GM19351 (cell line): ENCODE measurements around the gene MIA2.

Experiments used
- ATAC-seq: cut with Tn5 transposase; IDR thresholded peaks from one replicate; pipeline ENCODE4 v1.9.1; 2021; ENCODE audit warnings: mild to moderate bottlenecking, moderate library complexity; ENCODE audit not compliant: unreplicated experiment

Gene MIA2

DNA sequence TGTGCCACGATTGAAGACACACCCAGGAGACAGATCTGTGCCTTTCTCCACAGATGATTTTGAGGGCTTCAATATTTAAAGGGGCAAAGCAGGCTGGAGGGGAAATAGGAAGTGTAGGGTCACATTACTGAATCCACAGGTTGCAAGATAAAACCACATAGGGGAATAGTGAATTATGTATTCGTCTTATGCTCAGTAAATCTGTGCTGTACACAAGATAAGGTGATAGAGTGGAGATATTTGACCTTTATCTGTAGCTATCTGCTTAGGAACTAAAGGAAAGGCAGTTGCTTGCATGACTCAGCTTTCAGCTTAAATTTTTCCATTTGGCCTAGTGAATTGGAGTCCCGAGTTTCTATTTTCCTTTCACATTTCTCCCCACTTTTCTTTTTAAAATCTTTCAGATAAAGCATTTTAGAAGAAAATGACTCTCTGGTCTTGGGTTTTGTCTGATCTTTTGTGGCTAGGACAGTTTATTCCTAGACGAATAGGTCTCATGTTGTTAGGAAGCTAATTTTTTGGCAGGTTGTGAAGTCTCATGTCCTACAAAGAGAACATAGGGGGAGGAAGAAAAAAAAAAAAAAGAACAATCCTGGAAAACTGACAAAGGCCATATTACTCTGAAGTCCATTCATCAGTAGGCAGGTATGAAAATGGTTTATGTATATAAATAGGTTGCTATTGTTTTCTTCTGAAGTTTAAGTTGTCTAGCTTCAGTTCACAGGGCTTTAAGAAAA lies 143.1 kb downstream of the MIA2 start:
- ATAC-seq, result no peak

- ATAC-seq, result no peak
These were observed 147.7 kb downstream of the MIA2 start for GRCh38 chr14:39381366-39381765.

DNA sequence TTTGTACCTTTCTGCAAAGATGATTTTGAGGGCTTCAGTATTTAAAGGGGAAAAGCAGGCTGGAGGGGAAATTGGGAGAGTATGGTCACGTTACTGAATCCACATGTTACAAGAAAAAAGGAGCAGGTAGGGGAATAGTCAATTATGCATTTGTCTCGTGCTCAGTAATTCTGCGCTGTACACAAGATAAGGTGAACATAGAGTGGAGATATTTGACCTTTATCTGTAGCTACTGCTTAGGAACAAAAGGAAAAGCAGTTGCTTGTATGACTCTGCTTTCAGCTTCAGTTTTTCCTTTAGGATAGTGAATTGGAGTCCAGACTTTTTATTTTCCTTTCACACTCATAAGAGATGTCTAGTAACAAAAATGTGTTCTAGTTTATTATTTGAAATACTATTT lies 148.7 kb downstream of the MIA2 start:
- no peak for ATAC-seq

GRCh38 chr14:39383026-39383660 lies 149.4 kb downstream of the MIA2 start:
- ATAC-seq, result peak; percentile 68

- no peak for ATAC-seq
These were observed 150.0 kb downstream of the MIA2 start for GRCh38 chr14:39383741-39384140.

- ATAC-seq, result no peak
These were observed 150.5 kb downstream of the MIA2 start for GRCh38 chr14:39384177-39384576.

- no peak for ATAC-seq
These were observed 159.6 kb downstream of the MIA2 start for GRCh38 chr14:39393289-39393688.

- no peak for ATAC-seq
These were observed 162.0 kb downstream of the MIA2 start for GRCh38 chr14:39395555-39396254.

DNA sequence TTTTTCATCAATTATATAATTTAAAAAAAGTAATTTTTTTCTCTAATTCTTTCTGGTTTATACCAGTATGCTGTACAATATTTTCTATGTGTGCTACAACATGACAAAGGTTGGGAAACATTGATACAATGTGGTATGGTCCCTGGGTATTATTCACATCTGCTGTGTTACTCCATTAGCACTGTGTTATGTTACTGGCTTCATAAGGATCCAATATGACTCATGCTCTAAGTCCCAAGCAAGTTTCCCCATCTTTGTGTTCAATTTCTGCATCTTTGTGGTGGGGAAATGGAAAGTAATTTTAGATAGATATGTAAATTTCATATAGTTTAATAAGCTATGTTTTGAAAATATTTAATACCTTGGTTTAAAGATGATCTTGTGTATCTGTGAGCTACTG lies 162.7 kb downstream of the MIA2 start:
- no peak for ATAC-seq

GRCh38 chr14:39398382-39398781 lies 164.7 kb downstream of the MIA2 start:
- no peak for ATAC-seq

GRCh38 chr14:39406560-39406959 lies 172.8 kb downstream of the MIA2 start:
- no peak for ATAC-seq

DNA sequence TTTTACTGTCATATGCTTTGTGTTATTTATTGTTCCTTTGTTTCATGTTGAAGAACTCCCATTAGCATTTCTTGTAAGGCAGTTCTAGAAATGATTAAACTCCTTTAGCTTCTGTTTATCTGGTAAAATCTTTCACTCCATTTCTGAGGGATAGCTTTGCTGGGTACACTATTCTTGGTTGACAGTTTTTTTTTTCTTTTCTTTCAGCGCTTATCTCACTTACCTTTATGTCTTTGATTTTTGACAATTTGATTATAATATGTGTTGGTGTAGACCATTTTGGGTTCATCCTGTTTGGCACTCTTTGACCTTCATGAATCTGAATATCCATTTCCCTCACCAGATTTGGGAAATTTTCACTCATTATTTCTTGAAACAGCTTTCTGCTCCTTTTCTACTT lies 182.4 kb downstream of the MIA2 start:
- no peak for ATAC-seq

DNA sequence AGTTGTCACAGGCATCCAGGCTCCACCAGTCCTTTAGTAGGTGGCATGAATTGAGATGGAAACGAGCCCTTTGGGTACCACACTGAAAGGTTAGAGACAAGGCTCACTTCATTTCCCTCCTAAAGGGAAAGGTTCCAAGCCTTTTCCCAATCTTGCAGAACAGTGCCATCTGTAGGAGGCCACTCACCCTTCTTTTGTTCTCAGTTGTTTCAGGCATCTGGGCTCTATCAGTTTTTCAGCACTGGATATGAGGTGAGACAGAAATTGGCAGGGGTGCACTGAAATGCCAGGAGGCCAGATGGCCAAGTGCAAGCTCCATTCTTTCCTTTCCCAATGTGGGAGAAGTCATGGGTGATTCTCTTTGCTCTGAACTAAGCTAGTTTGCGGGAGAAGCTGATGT lies 183.3 kb downstream of the MIA2 start:
- no peak for ATAC-seq

DNA sequence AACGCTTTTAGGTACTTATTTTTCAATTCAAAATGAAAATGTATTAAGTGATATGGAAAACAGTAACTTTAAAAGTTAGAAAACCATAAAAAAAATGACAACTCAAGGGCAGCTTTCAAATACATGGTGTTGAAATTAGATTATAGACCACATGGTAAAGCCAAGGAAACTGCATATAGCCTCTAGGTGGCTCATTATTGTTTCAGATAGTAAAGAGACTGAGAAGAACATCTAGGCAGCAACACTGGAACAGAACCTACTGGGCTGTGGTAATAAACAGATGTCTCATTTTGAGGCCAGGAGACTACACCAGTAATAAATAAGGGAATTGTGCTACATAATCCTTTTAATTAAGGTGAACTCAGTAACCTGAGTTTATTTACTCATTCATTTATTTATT lies 185.6 kb downstream of the MIA2 start:
- no peak for ATAC-seq

- no peak for ATAC-seq
These were observed 188.5 kb downstream of the MIA2 start for GRCh38 chr14:39422243-39422642.

DNA sequence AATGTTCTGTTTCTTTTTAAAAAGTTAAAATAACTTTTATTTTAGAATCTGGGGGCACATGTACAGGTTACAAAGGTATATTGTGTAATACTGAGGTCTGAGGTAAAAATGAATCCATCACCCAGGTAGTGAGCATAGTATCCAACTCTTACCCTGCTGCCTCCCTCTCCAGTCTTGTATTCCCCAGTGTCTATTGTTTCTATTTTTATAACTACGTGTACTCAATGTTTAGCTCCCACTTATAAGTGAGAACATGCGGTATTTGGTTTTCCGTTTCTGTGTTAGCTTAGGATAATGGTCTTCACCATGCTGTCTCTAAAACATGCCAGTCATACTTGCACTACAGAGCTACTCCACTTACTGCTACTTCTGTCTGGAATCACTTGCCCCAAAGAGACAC lies 190.1 kb downstream of the MIA2 start:
- no peak for ATAC-seq

GRCh38 chr14:39425947-39426346 lies 192.2 kb downstream of the MIA2 start:
- no peak for ATAC-seq

- no peak for ATAC-seq
These were observed 192.9 kb downstream of the MIA2 start for GRCh38 chr14:39426605-39427004.

GRCh38 chr14:39428118-39428517 lies 194.4 kb downstream of the MIA2 start:
- ATAC-seq, result no peak

DNA sequence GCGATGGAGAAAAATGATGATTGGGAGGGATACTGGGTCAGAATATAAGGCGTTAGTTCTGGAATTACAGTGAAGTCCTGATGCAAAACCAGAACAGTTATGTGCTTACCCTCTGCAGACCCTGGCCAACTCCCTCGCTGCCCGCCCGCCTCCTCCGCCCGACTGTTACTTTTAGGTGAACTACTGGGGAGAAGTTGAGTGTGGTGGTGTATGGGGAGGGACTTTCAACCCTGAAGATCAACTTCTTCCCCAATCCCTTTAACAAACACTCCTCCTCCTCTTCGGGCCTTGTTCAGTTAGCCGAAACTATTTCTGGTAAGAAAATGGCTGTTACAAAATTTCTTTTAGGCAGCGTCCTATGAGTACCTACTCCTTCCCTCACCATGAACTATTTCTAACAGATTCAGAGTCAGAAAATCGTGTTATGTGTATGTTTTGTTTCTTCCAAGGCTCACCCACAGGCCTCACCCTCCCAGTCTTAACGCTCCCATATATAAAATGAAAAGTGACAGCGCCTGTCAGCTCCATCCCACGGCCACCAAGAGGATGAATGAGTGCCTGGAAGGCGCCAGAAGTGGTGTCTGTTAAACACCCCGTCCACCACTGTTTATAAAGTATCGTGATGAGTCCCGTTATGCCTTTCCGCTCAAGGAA lies 197.2 kb downstream of the MIA2 start:
- ATAC-seq, result peak; percentile 7

DNA sequence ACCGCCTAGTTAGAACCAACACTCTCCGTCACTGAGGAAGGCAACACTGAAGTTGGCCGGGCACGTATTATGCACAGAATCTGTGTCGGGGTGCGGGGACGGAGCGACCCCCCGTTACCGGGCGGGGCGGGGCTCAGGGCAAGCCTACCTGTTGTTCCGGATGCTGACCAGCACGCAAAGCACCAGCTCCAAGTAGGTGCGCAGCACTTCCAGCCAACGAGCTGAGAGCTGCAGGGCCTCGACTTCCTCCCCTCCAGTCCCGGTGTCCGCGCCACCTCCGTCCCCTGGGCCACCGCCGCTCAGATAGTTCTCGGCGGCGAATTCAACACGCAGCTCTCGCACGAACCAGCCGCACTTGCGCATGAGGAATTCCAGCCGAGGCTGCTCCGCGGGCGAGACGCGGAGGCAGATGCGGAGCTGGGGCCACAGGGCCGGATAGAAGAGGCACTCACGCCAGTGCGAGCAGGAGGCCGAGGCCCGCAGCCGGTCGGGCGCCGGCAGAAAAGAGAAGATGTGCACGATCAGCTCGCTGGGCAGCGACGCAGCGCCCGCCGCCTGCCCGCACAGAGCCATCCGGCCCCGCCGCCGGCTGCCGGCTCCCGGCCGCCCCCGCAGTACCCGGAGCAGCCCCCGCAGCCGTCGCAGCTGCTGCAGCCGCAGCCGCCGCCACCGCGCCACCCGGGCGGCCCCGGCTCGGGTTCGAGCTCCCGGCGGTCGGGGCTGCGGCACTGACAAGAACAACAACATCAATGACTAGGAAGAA lies 197.9 kb downstream of the MIA2 start:
- ATAC-seq, result peak; percentile 25
